KMS-11 (cell line): Measurements from ENCODE around the gene DCT.

Experiments
- H2AFZ ChIP-seq: fragments of 200-600 bp; sonication (generic); 2 replicates; pipeline ENCODE4 v1.6.1; 2016; ENCODE audit warnings: antibody characterized with exemption, mixed run types, low read depth
- H3K27ac ChIP-seq: fragments of 200-600 bp; sonication (generic); 2 replicates; pipeline ENCODE4 v1.6.1; 2016; ENCODE audit warnings: mild to moderate bottlenecking, mixed run types
- H3K27me3 ChIP-seq: fragments of 200-600 bp; sonication (generic); 2 replicates; pipeline ENCODE4 v1.6.1; 2017; ENCODE audit warnings: mild to moderate bottlenecking, low read depth, mixed run types, moderate library complexity; ENCODE audit not compliant: insufficient read depth
- H3K36me3 ChIP-seq: fragments of 200-600 bp; sonication (generic); 2 replicates; pipeline ENCODE4 v1.6.1; 2017; ENCODE audit warnings: mild to moderate bottlenecking, mixed run types; ENCODE audit not compliant: insufficient read depth
- H3K4me1 ChIP-seq: fragments of 200-600 bp; sonication (generic); 2 replicates; pipeline ENCODE4 v1.6.1; 2016; ENCODE audit warnings: mild to moderate bottlenecking, low read depth, mixed run types; ENCODE audit not compliant: poor library complexity, severe bottlenecking
- H3K4me2 ChIP-seq: fragments of 200-600 bp; sonication (generic); 2 replicates; pipeline ENCODE4 v1.7.0; 2016; ENCODE audit warnings: mild to moderate bottlenecking, mixed run types
- H3K4me3 ChIP-seq: fragments of 200-600 bp; sonication (generic); IDR thresholded peaks from 2 replicates; pipeline ENCODE4 v1.6.1; 2017; ENCODE audit warnings: low read depth, low read length, mixed read lengths; ENCODE audit not compliant: insufficient read depth
- H3K79me2 ChIP-seq: fragments of 200-600 bp; sonication (generic); 2 replicates; pipeline ENCODE4 v1.6.1; 2016; ENCODE audit warnings: low read depth, mixed run types; ENCODE audit not compliant: insufficient read depth
- H3K9ac ChIP-seq: fragments of 200-600 bp; sonication (generic); 2 replicates; pipeline ENCODE4 v1.6.1; 2016; ENCODE audit warnings: mild to moderate bottlenecking, mixed run types
- H4K20me1 ChIP-seq: fragments of 200-600 bp; sonication (generic); 2 replicates; pipeline ENCODE4 v1.6.1; 2016; ENCODE audit warnings: mild to moderate bottlenecking, mixed run types; ENCODE audit not compliant: insufficient read depth
- CTCF ChIP-seq: fragments of 200-600 bp; sonication (generic); conservative IDR thresholded peaks from 2 replicates; pipeline ENCODE4 v1.6.1; 2017; ENCODE audit warnings: low read depth, mild to moderate bottlenecking, antibody characterized with exemption, low read length, moderate library complexity, mixed read lengths

The DCT gene

GRCh38 chr13:94454334-94454733 lies 25.1 kb downstream of the DCT start:
- Histone ChIP-seq H3K27me3 (no peaks in the 10 kb centered on the region), H3K4me1 (no peaks in the 10 kb centered on the region), H4K20me1 (no peaks in the 10 kb centered on the region), H3K4me3 (no peak overlapping the region), H3K27ac (no peak overlapping the region), H3K79me2 (no peaks in the 10 kb centered on the region), H2AFZ (no peak overlapping the region), H3K36me3 (no peaks in the 10 kb centered on the region), H3K9ac (no peak overlapping the region), H3K4me2 (no peak overlapping the region)
- TF ChIP-seq CTCF = no peak

DNA sequence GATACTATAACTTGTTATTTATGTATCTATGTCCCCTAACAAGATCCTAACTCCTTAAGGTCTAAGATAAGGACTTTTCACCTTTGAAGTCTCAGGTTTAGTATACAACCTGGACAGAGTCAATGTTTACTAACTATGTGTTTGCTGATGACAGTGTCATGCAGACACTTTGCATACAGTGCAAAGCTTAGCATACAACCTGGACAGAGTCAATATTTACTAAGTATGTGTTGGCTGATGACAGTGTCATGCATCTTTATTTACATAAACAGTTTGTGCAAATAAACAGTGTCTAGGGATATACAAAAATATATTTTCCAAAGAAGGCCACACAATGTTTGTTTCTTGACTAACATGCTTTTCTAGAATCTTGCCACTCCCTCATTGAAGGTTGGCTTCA lies 34.7 kb downstream of the DCT start:
- H3K4me1 ChIP-seq = no peaks in the 10 kb centered on the region
- H3K4me2 ChIP-seq = no peak overlapping the region
- H3K9ac ChIP-seq = no peak overlapping the region
- H3K27me3 ChIP-seq = no peaks in the 10 kb centered on the region
- no peak overlapping the region for H3K4me3 ChIP-seq
- H3K36me3 ChIP-seq = no peaks in the 10 kb centered on the region
- H2AFZ ChIP-seq = no peak overlapping the region
- no peaks in the 10 kb centered on the region for H4K20me1 ChIP-seq
- TF ChIP-seq CTCF = no peak
- H3K79me2 ChIP-seq = no peaks in the 10 kb centered on the region
- H3K27ac ChIP-seq = no peak overlapping the region

- Histone ChIP-seq H3K4me1 (peaks cover 6% of the 10 kb centered on the region), H3K4me3 (no peak overlapping the region), H3K4me2 (no peak overlapping the region), H3K9ac (no peak overlapping the region), H3K36me3 (no peaks in the 10 kb centered on the region), H3K27me3 (no peaks in the 10 kb centered on the region), H4K20me1 (no peaks in the 10 kb centered on the region), H2AFZ (no peak overlapping the region), H3K27ac (no peak overlapping the region), H3K79me2 (no peaks in the 10 kb centered on the region)
- peak; percentile 46 for TF ChIP-seq CTCF
These were observed 43.8 kb downstream of the DCT start for GRCh38 chr13:94435604-94436226.

DNA sequence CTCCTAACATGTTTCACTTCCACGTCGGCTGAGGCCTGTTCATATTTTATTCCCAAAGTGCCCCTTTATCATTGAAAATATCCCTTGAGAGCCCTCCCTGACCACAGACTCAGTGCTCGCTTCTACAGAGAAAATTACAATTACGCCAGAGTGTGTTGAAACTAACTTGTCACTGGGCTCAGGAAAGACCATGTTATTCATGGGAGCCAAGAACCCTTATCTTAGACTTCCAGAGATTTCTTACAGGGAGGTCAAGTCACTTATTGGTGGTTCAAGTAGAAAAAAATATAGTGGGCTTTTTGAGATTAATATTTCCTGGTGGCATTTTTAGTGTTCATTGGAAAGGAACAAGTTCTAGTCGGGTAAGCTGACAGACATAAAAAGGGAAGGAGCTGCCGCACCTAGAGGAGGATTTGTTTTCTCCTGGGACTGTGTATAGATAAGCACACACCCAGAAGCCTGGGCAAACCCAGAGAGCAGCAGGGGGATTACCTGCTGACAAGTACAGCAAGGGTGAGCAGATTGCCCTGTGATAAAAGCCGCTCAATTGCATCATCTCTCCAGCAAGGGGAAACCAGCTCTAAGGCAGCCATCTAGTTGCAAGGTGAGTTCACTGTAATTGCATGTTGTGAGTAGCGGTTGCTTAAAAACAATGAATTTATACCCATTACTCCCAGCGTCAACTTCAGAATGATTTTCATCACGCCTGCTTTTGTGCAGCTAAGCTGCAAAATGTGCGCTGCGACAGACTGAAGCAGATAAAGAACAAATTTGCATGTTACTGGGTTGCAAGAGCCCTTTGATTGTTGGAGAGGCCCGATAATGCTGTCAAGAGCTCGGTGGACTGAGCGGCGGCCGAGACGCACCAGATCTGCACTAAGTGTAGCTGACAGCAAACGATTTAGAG lies 46.2 kb downstream of the DCT start:
- Histone ChIP-seq H4K20me1 (no peaks in the 10 kb centered on the region), H3K4me2 (no peak overlapping the region), H3K9ac (no peak overlapping the region), H3K27me3 (no peaks in the 10 kb centered on the region), H3K4me1 (peaks cover 6% of the 10 kb centered on the region), H3K27ac (no peak overlapping the region), H3K79me2 (no peaks in the 10 kb centered on the region), H3K36me3 (no peaks in the 10 kb centered on the region), H3K4me3 (no peak overlapping the region), H2AFZ (no peak overlapping the region)
- no peak for TF ChIP-seq CTCF
